B cell (primary cell): ENCODE data around the gene CNTNAP2.

ENCODE experiments used
- CTCF ChIP-seq: fragments of 200-600 bp; IDR thresholded peaks from one replicate; pipeline ENCODE4 v1.8.0; 2022; ENCODE audit warnings: antibody characterized with exemption, mild to moderate bottlenecking
- EZH2 ChIP-seq: IDR thresholded peaks from 2 replicates; pipeline ENCODE4 v1.6.1; 2012; ENCODE audit warnings: borderline replicate concordance, low read depth, mild to moderate bottlenecking, moderate library complexity, low read length; ENCODE audit not compliant: insufficient read depth, poor library complexity, severe bottlenecking

GRCh38 chr7:148060724-148061123, 1944.1 kb downstream of the CNTNAP2 start:
- no peak for TF ChIP-seq CTCF
- no peak for TF ChIP-seq EZH2
